ENCODE measurements around the gene GABRD. TPM values are rescaled to one million over a fixed set of nuclear protein-coding genes. Genes with fewer than 3 reads are reported as not detected.

Gene GABRD
- total RNA-seq, 1 experiment from 2014 or later, result 15.6 TPM

- Histone ChIP-seq H3K4me3 (replicated peaks in 1 of 2; ENCODE audit: low read depth in 1 of 2, low read length in 2 of 2) (no peak overlapping the region), H3K9me3 (ENCODE audit: control insufficient read depth in 1 of 2, insufficient read depth in 1 of 2, low read depth in 1 of 2, low read length in 2 of 2) (no peaks in the 10 kb centered on the region), H3K9ac (ENCODE audit: low read length) (no peak overlapping the region), H3K27me3 (ENCODE audit: insufficient read depth, low read length) (no peaks in the 10 kb centered on the region), H3K79me2 (ENCODE audit: insufficient read depth, low read length) (peaks cover 14% of the 10 kb centered on the region; the same call in 1 of the 2 replicates), H3K36me3 (ENCODE audit: control insufficient read depth in 1 of 2, insufficient read depth in 2 of 2, low read length in 2 of 2) (no peaks in the 10 kb centered on the region), H3K27ac (ENCODE audit: low read depth, low read length) (no peak overlapping the region), H3K4me2 (ENCODE audit: low read length) (no peak overlapping the region), H3K9me2 (ENCODE audit: insufficient read depth) (no peaks in the 10 kb centered on the region), H4K20me1 (ENCODE audit: insufficient read depth) (no peaks in the 10 kb centered on the region), H3K4me1 (ENCODE audit: control insufficient read depth in 1 of 2, insufficient read depth in 2 of 2, low read length in 2 of 2) (peaks cover 25 to 52% of the 10 kb centered on the region in 2 experiments), H2AFZ (ENCODE audit: low read depth, low read length, poor library complexity, severe bottlenecking) (no peak overlapping the region)
- ChIA-PET POLR2A (interaction anchor here (1.2 to 1.5 kb wide), 2 partner anchors 87 to 129 kb away, joined by 3 to 4 read pairs; no protein-coding TSS in a partner anchor), CTCF (interaction anchor here (0.7 to 4.1 kb wide), 14 partner anchors 11 to 141 kb away, joined by 3 to 70 read pairs (median 3); partner anchors contain the start of gene TMEM52), RAD21 (ENCODE audit: low non-redundant PET in 1 of 2, low total read pairs in 2 of 2, uncharacterized antibody in 2 of 2, unreplicated experiment in 2 of 2) (interaction anchor here in 1 of 2 experiments (0.7 to 1.0 kb wide), 3 partner anchors 87 to 103 kb away, joined by 3 read pairs; no protein-coding TSS in a partner anchor)
- ATAC-seq (no peak), DNase-seq (ENCODE audit: low read depth, low spot score) (no peak)
- no peak for TF ChIP-seq CEBPB (IDR thresholded peaks at IDR 0.05; ENCODE audit: low read depth)
- no peak for TF ChIP-seq POLR2AphosphoS5 (IDR thresholded peaks at IDR 0.05; ENCODE audit: low read depth, low read length)
- no peak for TF ChIP-seq JUND (IDR thresholded peaks at IDR 0.05)
- no peak for TF ChIP-seq ELF1 (IDR thresholded peaks at IDR 0.05; ENCODE audit: borderline replicate concordance, low read depth)
- no TSS peak for BruUV-seq (replicated peaks)
- intact Hi-C loops (cut with micrococcal nuclease), result loop anchor here (1.0 to 5.0 kb wide), 3 partner anchors 87 to 140 kb away; no protein-coding TSS in a partner anchor
These were observed 28.0 kb downstream of the GABRD start for GRCh38 chr1:2046953-2047748.

DNA sequence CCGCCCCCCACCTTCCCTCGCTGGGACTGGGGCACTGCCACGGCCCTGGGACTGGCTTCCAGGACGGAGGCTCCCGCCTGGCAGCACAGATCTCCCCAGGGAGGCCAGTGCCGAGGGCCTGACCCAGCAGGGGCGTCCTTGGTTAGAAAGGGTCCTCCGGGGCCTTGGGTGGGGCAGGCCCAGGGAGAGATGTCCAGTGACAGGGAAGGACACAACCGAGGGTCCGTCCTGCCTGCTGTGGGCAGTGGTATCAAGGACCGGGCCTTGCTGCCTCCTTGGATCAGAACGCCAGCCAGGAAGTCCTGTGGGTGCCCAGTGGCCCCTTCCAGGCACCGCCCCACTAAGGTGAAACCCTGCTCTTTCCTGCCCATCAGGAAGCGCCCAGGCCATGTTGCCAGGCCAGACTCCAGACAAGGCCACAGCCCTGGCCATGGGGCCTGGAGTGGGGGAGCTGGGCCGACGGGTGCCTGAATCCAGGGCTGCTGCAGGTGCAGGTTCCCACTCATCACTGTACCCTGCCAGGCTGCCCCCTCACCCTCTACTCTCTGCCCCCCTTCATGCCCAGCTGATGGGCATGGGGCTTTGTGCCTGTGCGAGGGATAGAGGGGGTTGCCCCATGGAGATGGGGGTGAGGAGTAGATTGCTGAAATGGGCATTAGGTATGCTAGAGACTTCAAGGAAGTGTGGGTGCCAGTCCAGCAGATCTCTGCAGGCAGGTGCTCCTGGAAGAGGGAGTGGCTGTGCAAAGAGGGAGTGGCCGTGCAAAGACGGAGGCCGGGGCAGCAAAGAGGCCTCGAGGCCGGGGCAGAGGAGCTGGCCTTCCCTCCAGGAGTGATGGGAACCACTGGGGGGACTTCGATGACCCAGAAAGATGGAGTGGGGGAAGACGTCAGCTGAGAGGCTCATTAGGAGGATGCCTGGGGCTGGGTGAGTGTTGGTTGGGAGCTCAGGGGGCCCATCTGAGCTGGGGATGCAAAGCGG, 28.9 kb downstream of the GABRD start:
- Histone ChIP-seq H3K9me3 (ENCODE audit: control insufficient read depth in 1 of 2, insufficient read depth in 1 of 2, low read depth in 1 of 2, low read length in 2 of 2) (no peaks in the 10 kb centered on the region), H3K4me2 (ENCODE audit: low read length) (no peak overlapping the region), H3K27me3 (ENCODE audit: insufficient read depth, low read length) (no peaks in the 10 kb centered on the region), H4K20me1 (ENCODE audit: insufficient read depth) (no peaks in the 10 kb centered on the region), H3K4me3 (replicated peaks in 1 of 2; ENCODE audit: low read depth in 1 of 2, low read length in 2 of 2) (no peak overlapping the region), H3K9ac (ENCODE audit: low read length) (no peak overlapping the region), H3K4me1 (ENCODE audit: control insufficient read depth in 1 of 2, insufficient read depth in 2 of 2, low read length in 2 of 2) (peaks cover 32 to 61% of the 10 kb centered on the region in 2 experiments), H3K79me2 (ENCODE audit: insufficient read depth, low read length) (peaks cover 22% of the 10 kb centered on the region), H3K9me2 (ENCODE audit: insufficient read depth) (no peaks in the 10 kb centered on the region), H3K27ac (ENCODE audit: low read depth, low read length) (peak overlapping the region; percentile 14; the same call in 1 of the 2 replicates), H3K36me3 (ENCODE audit: control insufficient read depth in 1 of 2, insufficient read depth in 2 of 2, low read length in 2 of 2) (no peaks in the 10 kb centered on the region), H2AFZ (ENCODE audit: low read depth, low read length, poor library complexity, severe bottlenecking) (no peak overlapping the region)
- intact Hi-C loops (cut with micrococcal nuclease), result loop anchor here (5.0 kb wide), 1 partner anchor 141 kb away; no protein-coding TSS in a partner anchor
- RAD21 ChIA-PET (ENCODE audit: low non-redundant PET in 1 of 2, low total read pairs in 2 of 2, uncharacterized antibody in 2 of 2, unreplicated experiment in 2 of 2), result no interaction called here
- ATAC-seq (no peak), DNase-seq (ENCODE audit: low read depth, low spot score) (no peak)
- POLR2A ChIA-PET, result interaction anchor here (1.2 kb wide), 1 partner anchor 105 kb away, joined by 3 read pairs; no protein-coding TSS in a partner anchor
- no TSS peak for BruUV-seq (replicated peaks)
- CTCF ChIA-PET, result interaction anchor here (1.2 to 2.0 kb wide), 4 partner anchors 88 to 142 kb away, joined by 5 to 7 read pairs (median 5); no protein-coding TSS in a partner anchor
- TF ChIP-seq EZH2phosphoT487 (IDR thresholded peaks at IDR 0.05; ENCODE audit: borderline replicate concordance) (no peak), SIN3A (IDR thresholded peaks at IDR 0.05; ENCODE audit: low read depth) (no peak), POLR2AphosphoS5 (IDR thresholded peaks at IDR 0.05; ENCODE audit: low read depth, low read length) (no peak), ZFX (IDR thresholded peaks at IDR 0.05) (no peak), ELF1 (IDR thresholded peaks at IDR 0.05; ENCODE audit: borderline replicate concordance, low read depth) (no peak)
